Fibroblast of gingiva (primary cell): Measurements from ENCODE around the gene MLLT10.

Experiments used
- DNase-seq: peaks from one replicate; pipeline ENCODE4 v3.0.0-alpha.2; 2011; ENCODE audit warnings: low read depth

Gene MLLT10

DNA sequence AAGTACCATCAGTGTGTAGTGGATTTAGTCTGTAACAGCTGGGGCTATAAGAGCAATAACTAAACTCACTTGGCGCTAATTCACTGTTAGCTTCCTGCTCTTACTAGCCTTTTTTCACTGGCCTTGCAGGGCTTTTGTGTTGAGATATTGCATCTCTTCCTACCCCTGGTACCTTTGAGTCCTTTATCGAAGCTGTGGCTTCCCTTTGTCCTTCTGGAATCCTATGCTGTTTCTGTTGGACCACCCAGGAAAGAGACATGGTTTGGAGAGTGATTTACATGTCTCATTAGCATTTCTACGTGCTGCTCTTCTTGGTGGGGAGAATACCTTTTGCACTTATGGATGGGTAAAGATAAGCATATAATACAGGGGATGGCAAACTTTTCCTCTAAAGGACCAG is 103.8 kb downstream of the MLLT10 start:
- DNase-seq: no peak

DNA sequence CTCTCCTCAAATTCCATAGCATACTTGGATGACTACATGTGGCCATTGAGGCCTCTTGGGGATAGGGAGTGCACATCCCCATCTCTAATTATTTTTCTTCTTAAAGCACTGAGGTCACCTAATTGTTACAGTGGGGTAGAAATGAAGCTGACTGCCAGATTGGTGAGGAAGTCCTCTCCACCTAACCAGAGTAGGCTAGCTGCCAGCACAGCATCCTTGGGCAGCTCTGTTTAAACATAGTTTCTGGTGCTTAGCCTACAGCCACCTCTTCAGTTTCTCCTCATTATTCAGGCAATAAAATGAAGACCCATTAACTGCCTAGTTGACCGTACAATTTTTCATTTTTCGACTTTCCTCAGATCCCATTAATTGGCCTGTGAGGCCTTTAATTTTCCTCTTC is 104.6 kb downstream of the MLLT10 start:
- no peak for DNase-seq

DNA sequence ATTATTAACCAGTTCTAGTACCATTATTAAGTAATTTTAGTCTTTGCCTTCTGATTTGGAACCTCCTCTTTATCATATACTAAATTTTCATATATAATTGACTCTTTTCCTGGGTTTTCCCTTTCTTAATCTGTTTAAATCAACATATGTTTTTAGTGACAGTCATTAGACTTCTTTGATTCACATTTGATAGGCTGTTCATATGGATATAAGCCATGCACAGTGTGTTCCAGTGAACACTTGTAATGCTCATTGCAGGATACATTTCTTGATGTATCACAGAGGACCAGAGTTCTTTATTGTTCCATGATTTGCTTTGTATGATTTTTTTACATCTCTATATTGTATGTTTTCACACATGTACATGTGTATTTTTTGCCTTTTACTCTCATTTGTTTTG is 114.0 kb downstream of the MLLT10 start:
- no peak for DNase-seq

DNA sequence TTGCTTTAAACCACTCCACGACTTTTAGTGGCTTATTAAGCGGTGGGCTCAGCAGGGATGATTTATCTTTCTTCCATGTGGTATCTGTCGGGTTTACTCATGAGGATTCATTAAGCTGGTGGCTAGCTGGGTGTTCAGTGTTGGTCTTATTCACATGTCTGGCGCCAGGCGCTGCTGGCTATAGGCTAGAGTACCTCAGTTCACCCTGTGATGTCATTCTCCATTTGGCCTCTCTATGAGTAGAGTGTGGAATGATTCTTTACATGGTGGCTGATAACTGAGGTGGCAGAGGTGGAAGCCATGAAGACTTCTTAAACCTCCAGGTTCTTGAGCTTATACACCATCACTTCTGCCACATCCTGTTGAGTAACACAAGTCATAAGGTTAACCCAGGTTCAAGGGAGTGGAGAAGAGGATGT is 115.4 kb downstream of the MLLT10 start:
- no peak for DNase-seq

DNA sequence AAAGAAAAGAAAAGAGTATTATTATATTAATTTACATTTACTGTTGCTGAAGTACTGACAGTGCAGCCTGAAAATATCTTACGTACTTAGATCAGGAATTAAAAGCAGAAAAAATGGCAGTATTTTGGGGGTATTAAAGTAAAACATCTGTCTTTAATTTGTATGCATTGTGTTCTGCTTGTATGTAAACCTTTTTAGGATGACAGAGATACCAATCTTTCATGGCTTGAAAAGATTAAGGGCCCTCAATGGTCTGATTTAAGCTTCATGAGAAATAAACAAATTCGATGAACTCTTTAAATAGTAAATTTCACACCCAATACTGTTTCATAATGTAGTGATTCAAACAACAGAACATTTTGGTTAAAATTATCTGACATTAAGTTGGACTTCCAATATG is 116.3 kb downstream of the MLLT10 start:
- no peak for DNase-seq

DNA sequence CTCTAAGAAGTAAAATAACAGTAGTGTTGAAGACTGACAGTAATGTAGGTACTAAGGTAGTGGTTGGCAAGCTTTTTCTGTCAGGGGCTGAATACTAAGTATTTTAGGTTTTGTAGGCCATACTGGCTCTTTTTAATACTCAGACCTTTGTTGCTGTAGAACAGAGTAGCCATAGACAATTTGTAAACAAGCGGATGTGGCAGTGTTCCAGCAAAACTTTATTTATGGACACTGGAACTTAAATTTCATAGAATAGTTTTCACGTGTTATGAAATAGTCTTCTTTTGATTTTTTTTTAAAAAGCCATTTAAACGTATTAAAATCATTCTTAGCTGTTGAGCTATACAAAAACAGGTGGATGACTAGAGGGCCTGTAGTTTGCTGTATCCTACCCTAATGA is 121.2 kb downstream of the MLLT10 start:
- DNase-seq: no peak

DNA sequence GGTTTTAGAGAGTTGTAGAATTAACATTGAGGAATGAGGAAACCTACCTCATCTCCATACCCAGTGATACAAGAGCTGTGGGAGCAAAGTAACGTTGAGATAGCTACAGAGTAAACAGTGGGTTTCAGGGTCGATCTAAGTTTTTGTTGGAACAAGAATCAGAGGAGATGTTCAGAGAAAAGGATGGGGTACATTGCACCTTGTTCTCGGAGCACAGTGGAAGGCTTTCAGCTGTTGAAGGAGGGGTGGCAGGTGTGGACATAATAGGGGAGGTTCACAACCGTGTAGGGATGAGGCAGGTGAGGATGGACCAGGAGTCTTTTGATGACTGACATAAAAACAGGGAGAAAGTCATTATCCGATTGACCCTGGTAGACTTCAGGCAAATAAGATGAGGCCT is 121.7 kb downstream of the MLLT10 start:
- DNase-seq: no peak

DNA sequence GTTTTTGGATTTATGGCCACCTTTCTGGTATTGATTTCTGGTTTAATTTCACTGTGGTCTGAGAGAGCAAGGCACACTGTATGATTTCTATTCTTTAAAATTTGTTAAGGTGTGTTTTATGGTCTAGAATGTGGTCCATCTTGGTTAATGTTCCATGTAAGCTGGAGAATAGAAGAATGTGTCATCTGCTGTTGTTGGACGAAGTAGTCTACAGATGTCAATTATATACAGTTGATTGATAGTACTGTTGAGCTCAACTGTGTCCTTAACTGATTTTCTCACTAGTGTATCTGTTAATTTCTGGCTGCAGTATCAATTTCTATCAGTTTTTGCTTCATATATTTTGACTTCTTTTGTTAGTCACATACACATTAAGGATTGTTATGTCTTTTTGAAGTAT is 127.1 kb downstream of the MLLT10 start:
- DNase-seq: no peak

DNA sequence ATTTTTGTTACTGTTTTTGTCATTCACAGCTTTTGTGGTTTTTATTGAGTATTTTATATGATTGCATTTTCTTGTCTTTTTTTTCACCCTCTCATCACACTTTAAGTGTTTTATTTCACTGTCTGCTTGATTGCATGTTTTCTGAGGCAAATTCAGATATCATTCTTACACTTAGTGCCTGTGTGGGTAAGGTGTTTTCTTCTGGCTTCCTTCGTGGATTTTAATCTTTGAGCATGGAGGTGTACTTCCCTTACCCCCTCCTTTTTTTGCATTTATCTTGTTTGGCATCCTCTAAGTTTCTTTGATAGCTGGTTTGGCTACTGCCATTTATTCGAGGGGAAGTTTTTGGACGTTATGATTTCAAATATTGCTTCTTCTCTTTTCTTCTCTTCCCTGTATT is 127.9 kb downstream of the MLLT10 start:
- DNase-seq: no peak

DNA sequence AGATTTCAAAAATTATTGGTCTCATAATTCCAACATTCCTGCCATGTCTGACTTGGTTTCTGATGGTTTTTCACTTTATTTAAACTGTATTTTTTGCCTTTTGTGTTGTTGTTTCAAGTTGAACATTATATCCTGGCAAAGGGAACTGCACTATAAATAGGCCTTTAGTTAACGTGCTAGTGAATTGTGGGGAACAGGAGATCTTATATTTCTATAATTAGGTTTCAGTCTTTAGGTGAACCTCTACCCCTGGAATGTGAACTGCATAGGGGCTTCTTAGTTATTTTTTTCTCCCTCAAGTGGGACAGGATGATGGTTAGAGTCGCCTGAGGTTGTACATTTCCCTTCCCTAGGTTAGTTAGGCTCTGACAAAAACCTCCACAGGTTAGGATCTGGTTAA is 128.6 kb downstream of the MLLT10 start:
- no peak for DNase-seq

DNA sequence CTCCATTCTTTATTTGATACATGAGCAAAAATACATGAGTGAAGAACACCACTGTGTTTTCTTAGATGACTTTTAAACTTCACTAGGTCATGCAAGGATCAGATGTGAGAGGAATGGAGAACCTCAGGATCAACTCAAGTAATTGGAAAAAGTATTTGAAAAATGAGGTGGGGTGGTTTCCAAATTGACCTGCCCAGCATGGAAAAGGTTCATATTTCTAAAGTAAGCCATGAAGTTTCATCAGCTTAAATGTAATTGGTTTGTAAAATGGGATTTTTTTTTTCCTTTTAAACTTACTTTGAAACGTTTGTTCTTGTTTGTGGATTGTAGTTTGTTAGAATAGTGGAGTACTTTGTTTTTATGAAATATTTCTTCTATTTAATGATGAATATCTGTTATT is 134.8 kb downstream of the MLLT10 start:
- peak; percentile 1 for DNase-seq

DNA sequence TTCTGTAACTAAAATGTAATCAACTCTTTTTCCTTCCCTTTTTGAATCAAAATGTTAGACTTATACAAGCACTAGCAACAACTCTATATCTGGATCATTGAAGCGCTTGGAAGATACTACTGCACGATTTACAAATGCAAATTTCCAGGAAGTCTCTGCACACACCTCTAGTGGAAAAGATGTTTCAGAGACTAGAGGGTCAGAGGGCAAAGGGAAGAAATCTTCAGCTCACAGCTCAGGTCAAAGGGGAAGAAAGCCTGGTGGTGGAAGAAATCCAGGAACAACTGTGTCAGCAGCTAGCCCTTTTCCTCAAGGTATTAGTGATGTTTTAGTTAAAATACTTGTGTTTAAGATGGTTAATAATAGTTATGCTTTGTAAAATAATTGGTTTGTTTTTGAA is 136.4 kb downstream of the MLLT10 start:
- no peak for DNase-seq

DNA sequence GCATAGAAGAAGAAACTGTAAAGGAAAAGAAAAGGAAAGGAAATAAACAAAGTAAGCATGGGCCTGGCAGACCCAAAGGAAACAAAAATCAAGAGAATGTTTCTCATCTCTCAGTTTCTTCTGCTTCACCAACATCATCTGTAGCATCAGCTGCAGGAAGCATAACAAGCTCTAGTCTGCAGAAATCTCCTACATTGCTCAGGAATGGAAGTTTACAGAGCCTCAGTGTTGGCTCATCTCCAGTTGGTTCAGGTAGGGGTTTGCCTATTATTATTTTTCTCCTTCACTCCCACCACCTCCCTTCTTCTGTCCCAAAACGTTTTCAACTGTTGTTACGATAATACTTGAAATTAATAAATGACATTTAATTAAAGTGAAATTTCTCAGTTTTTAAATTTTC is 139.6 kb downstream of the MLLT10 start:
- no peak for DNase-seq

DNA sequence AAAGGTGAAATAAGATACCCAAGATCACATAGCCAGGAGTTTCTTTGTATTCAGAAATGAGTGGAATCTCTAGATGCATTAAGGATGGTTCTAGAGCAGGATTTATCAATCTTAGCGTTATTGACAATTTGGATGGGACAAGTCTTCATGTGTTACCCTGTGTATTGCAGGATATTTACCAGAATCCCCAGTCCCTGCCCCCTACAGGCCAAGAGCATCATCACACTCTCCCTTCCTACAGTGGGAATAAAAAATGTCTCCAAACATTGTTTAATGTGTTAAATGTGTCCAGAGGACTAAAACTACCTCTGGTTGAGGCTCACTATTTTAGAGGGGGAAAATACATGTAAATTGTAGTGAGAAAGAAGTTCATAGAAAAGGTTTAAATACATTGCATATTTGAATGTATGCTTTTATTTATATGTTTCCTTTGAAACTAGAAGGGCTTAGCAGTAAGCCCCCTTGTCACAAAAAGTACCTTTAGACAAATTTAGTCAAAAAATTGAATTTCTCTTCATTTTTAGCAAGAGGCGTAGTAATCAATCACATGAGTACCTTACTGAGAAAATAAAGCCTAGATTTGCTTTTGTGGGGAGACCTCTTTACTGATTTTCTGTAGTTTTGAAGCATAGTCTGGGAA is 141.2 kb downstream of the MLLT10 start:
- DNase-seq: peak; percentile 5

DNA sequence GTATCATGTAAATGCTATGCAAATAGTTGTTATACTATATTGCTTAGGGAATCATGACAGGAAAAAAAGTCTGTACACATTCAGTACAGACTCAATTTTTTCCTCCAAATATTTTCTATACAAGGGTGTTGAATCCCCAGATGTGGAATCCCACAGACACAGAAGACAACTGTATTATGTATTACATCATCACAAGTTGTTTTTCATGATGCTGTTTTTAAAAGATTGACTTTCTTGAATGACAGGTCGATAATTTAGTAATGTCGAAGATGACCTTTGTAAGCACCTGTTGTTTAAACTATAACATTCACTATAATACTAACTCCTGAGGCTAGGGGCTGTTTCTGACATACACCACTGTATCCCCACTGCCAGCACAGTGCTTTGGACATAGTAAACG is 143.5 kb downstream of the MLLT10 start:
- DNase-seq: no peak

DNA sequence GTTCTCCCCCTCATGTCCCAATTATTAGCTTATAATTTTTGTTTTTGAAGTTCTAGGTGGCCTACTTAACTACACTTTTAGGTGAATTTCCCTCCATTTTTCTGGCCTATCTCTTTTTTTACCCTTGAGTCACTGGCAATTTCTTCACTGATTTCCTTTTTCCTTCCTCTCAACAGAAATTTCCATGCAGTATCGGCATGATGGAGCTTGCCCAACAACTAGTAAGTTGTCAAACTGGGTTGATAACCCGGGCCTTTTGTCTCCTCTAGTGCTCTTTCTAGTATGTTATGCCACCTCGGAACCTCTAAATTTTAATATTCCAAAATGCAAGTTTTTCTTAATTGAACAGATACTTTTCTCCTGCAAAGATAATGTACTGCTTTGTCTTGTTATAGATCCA is 147.1 kb downstream of the MLLT10 start:
- no peak for DNase-seq

DNA sequence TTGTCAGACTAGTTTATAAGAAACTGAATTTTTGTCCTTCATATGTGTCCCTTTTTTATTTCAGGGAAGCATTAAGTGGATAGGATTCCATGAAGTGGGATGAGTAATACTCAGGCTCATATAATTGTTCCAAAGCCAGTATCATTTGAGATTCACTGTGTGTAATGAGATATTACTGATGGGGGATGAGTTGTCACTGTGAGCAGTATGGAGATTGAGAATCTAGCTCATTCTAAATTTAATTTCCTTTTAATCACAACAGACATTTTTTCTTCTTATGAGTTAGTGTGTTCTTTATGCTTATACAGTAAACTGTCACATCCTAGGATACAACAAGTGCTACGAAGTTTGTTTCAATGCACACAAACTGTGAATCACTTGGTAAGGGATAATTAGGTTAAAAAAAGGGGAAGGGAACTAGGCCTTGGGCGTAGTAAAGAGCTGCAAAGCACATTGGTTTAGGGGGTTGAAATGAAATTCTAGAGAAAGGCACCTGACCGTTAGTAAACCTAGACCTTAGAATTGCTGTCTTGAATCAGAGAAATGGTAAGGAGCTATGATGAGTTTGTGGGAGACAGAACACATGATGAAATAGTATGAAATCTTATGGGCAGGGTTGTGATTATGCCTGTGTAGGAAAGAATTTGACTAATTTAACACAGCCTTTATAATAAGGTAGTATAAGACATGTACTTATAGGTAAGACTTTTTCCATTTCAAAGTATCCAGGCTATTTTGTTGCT is 153.4 kb downstream of the MLLT10 start:
- peak; percentile 28 for DNase-seq

DNA sequence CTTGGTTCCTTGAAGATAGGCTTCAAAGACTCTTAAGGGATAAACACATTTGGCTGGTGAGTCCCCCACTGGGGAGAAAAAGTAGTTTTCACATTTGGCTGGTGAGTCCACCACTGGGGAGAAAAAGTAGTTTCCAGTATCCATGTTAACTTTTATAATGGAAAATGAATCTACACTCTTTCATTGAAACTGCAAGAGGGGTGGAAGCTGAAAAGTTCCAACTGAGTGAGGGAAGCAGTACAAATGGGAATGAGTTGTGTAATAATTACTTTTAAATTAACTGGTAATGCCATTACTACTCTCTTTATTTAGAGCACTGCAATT is 153.9 kb downstream of the MLLT10 start:
- DNase-seq: no peak

DNA sequence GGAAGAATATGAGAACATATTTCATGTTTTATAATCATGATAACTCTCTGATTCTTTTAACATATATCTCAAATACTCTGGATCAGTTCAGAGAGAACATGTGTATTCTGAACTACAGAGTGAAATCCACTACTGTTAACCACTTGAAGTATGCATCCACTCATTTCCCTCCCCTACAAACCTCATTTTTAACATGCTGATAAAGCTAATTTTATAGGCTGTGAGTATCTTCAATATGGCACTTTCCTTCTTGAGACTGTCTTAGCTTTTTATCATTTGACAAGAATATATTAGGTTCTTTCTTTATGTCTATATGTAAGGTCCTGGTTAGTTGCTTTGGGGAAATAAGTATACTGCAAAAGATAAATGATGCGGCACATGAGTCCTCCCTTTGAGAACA is 154.8 kb downstream of the MLLT10 start:
- DNase-seq: no peak

DNA sequence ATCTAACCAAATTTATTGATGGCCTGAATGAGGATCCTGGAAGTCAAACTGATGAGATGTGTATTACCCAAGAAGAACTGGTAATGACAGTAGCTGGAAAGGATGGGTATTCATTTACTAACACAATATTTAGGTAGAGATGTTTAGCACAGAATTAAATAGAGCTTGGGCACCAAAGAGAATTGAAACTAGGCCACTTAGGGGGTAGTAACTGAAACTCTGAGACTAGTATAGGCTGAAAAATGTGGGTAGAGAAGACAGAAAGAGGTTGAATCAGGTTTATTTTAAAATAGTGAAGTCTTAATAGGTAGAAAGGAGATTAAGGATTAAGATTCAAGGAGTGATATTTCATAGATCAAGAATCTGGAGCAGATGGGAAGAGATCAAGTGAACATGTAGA is 155.8 kb downstream of the MLLT10 start:
- no peak for DNase-seq

DNA sequence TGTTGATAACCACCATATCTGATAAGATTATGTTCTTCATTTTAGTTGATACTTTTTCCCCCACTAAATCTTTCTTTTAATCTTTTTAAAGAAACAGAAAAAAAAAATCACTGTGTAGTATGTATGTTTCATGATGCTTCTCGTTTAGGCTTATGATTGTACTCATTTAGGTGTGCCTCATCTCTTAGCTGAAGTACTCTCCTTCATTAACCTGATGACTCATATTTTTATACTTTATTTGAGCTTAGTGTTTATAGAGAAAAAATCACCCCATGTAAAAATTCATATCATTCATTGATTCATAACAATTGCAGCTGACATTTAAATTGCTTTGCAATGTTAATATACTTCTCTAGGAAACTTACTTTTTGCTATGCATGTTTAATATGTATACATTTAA is 158.9 kb downstream of the MLLT10 start:
- DNase-seq: no peak

DNA sequence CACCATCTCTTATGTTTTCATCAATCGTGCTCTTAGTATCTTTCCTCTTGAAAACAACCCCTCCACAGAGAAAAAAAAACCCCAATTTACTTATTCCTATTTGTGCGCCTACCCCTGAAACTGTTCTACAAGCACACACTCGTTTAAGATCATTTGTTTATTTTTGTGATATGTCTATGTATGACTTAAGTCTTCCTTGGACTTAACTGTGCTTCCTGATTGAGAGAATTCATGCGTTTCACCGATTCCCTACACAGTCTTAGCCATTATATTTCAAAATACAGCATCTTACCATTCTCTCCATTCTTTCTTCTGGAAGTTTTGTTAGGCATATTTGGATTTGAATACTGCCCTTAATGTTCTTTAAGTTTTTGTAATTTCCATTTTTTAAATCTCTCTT is 159.4 kb downstream of the MLLT10 start:
- no peak for DNase-seq

DNA sequence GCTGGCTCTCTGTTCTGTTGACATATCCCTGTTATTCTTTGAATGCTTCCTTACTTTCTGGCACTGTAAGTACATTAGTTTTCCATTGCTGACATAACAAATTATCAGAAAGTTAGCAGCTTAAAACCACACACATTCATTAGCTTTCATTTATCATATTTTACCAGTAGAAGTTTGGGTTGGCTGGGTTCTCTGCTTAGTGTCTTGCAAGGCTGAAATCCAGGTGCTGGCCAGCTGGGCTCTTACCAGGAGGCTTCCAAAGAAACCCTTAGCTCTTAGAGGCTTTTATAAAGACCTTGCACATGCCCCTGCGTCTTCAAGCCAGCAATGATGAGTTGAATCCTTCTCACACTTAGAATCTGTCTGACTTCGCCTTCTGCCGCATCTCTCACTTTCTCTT is 160.6 kb downstream of the MLLT10 start:
- peak; percentile 8 for DNase-seq

DNA sequence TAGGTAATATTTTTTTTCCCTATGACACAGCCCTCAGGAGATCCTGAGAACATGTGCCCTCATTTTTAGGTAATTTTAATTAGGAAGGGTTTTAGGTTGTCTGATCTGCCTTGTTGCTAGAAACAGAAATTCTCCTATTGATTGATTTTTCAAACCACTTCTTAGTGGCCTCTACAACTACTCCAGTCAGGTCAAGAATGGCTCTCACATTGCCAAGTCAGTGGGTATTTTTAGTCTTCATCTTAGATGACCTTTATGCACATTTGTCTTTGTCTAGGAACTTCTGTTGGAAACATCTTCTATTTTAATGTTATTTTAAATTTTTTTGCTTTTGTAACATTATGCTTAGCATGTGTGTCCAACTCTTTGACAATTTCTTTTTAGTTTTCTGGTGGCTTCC is 162.3 kb downstream of the MLLT10 start:
- DNase-seq: no peak
